Left ventricle myocardium inferior (tissue), 1 donor: Measurements from ENCODE around the gene P2RX4. TPM values are rescaled to one million over a fixed set of nuclear protein-coding genes. Genes with fewer than 3 reads are reported as not detected.
"Not testable (repeated sequence)": the region's sequence is repeated elsewhere in the genome, so short reads cannot be mapped to it uniquely, and the experiment has no call there.

ENCODE experiments used
- DNase-seq: peaks from one replicate; pipeline ENCODE4 v3.0.0-alpha.2; 2020
- H3K27ac ChIP-seq: fragments of 200-600 bp; replicated peaks from 2 replicates; pipeline ENCODE4 v1.8.0; 2021
- H3K27me3 ChIP-seq: fragments of 200-600 bp; 2 replicates; pipeline ENCODE4 v1.8.0; 2021; ENCODE audit warnings: low read depth
- H3K36me3 ChIP-seq: fragments of 200-600 bp; 2 replicates; pipeline ENCODE4 v1.8.0; 2021
- H3K4me1 ChIP-seq: fragments of 200-600 bp; 2 replicates; pipeline ENCODE4 v1.8.0; 2021
- H3K4me3 ChIP-seq: fragments of 200-600 bp; 2 replicates; pipeline ENCODE4 v1.8.0; 2021; ENCODE audit warnings: mild to moderate bottlenecking, moderate library complexity
- H3K9me3 ChIP-seq: fragments of 200-600 bp; replicated peaks from 2 replicates; pipeline ENCODE4 v1.8.0; 2021
- intact Hi-C: fragments of 100-400 bp; cut with micrococcal nuclease; formaldehyde crosslinking; loops from one replicate; pipeline ENCODE4 v1.11.0; 2022
- total RNA-seq: library from RNA; stranded (reverse); fragmentation: NEBNext Ultra II Directional; extraction: Animal tissue kit (Norgen Biotek cat#: 25700); gene quantifications from one replicate; pipeline ENCODE4 v1.2.1, GENCODE V29; 2021
- TF ChIP-seq, protein P1 (sequence below): fragments of 200-600 bp; IDR thresholded peaks from 2 replicates; pipeline ENCODE4 v1.8.0; 2021; ENCODE audit warnings: antibody characterized with exemption, mild to moderate bottlenecking, borderline replicate concordance
- donor health status: DM: no; HTN: yes; CAD: no; lungs with severe emphysema.

Gene P2RX4
- total RNA-seq, 1 donor from 2014 or later, result 4.7 TPM

DNA sequence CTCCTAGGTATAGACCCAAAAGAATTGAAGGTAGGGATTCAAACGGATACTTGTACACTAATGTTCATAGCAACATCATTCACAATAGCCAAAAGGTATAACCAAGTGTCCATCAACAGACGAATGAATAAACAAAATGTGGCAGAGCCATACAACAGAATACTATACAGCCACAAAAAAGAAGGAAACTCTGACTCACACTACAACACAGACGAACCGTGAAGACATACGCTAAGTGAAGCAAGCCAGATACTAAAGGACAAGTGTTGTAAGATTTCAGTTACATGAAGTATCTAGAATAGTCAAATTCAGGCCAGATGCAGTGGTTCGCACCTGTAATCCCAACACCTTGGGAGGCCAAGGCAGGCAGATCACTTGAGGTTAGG is 67.4 kb downstream of the P2RX4 start:
- Histone ChIP-seq H3K4me1 (peaks cover 32% of the 10 kb centered on the region), H3K27ac (no peak overlapping the region)

DNA sequence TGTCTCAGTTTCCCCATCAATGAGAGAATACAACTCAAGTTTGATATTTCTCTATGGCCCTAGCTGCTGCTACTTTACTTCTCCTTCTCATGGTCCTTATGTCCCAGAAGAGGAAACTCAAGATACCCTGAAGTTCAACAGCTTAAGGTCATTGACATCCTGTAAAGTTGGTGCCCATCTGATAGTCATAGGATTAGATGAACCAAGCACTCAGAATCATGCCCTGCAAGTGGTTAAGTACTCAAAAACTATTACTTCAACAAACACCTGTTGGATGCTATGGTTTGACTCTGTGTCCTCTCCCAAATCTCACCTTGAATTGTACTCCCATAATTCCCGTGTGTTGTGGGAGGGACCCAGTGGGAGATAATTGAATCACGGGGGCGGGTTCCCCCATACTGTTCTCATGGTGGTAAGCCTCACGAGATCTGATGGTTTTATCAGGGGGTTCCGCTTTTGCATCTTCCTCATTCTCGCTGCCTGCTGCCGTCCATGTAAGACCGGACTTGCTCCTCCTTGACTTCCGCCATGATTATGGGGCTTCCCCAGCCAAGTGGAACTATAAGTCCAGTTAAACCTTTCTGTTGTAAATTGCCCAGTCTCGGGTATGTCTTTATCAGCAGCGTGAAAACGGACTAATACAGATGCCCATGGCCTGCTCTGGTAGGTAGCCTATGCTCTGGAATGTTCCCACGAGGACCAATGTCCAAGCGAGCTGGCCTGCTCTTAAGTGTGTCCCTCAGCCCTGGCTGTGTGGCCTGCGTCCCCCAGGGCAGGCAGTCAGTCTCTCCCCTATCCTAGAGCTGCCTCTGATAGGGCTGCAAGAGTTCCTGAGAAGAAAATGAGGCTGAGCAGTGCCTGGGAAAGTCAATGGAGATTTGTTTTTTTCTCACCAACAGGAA is 68.5 kb downstream of the P2RX4 start:
- Histone ChIP-seq H3K27ac (peak overlapping the region; percentile 74), H3K36me3 (peaks cover 21% of the 10 kb centered on the region), H3K4me1 (peaks cover 41% of the 10 kb centered on the region), H3K9me3 (no peaks in the 10 kb centered on the region), H3K4me3 (no peak overlapping the region), H3K27me3 (no peaks in the 10 kb centered on the region)
- DNase-seq, result no peak
- TF ChIP-seq, protein P1, sequence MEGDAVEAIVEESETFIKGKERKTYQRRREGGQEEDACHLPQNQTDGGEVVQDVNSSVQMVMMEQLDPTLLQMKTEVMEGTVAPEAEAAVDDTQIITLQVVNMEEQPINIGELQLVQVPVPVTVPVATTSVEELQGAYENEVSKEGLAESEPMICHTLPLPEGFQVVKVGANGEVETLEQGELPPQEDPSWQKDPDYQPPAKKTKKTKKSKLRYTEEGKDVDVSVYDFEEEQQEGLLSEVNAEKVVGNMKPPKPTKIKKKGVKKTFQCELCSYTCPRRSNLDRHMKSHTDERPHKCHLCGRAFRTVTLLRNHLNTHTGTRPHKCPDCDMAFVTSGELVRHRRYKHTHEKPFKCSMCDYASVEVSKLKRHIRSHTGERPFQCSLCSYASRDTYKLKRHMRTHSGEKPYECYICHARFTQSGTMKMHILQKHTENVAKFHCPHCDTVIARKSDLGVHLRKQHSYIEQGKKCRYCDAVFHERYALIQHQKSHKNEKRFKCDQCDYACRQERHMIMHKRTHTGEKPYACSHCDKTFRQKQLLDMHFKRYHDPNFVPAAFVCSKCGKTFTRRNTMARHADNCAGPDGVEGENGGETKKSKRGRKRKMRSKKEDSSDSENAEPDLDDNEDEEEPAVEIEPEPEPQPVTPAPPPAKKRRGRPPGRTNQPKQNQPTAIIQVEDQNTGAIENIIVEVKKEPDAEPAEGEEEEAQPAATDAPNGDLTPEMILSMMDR, result no peak
- intact Hi-C loops, result no loop called here

More for the DNA sequence above, 67.4 kb downstream of the P2RX4 start:
- H3K4me3 ChIP-seq, result no peak overlapping the region
- peaks cover 29% of the 10 kb centered on the region for H3K36me3 ChIP-seq
- DNase-seq, result no peak
- intact Hi-C loops, result no loop called here
- H3K27me3 ChIP-seq, result no peaks in the 10 kb centered on the region
- no peaks in the 10 kb centered on the region for H3K9me3 ChIP-seq
- TF ChIP-seq, protein P1, result no peak

DNA sequence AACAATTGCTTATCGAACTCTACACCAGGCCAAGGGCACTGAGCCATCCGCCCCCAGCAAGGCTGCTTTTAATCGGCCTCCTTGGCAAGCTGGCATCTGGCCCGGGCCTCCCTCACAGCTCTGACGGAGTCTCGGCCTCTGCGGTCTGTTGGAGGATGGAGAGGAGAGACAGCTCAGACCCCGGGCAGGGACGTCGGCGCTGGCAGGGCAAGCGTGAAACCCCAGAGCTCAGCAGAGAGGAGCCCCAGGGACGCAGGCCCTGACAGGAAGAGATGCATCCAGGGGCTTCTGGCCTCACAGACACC is 69.1 kb downstream of the P2RX4 start:
- intact Hi-C loops, result no loop called here

DNA sequence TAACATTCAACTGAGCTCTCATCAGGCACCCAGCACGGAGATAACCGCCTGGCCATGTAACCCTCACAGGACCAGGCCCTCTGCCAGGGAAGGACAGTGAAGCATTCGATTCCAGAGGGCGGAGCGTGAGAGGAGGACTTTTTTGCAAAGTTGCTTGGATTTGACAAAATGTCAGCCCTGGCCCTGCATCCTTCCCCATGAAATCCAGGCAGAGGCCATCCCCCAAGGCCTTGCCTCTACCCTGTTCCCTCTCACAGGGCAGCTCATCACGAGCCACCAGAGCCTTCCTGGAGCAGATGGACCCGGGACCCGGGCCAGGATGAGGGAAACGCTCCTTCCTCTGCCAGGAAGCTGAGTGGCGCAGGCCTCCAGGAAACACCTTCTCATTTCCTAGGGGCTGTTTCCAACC is 69.6 kb downstream of the P2RX4 start:
- Histone ChIP-seq H3K27ac (peak overlapping the region; percentile 74), H3K36me3 (peaks cover 10% of the 10 kb centered on the region), H3K9me3 (no peaks in the 10 kb centered on the region), H3K4me1 (peaks cover 41% of the 10 kb centered on the region), H3K27me3 (no peaks in the 10 kb centered on the region), H3K4me3 (peak overlapping the region; percentile 6)
- TF ChIP-seq, protein P1, result no peak
- peak; percentile 70 for DNase-seq
- intact Hi-C loops, result no loop called here

More for the DNA sequence above, 69.1 kb downstream of the P2RX4 start:
- peak; percentile 46 for DNase-seq
- TF ChIP-seq, protein P1, result no peak
- peaks cover 41% of the 10 kb centered on the region for H3K4me1 ChIP-seq
- peak overlapping the region; percentile 6 for H3K4me3 ChIP-seq
- H3K27me3 ChIP-seq, result no peaks in the 10 kb centered on the region
- H3K36me3 ChIP-seq, result peaks cover 15% of the 10 kb centered on the region
- peak overlapping the region; percentile 74 for H3K27ac ChIP-seq
- no peaks in the 10 kb centered on the region for H3K9me3 ChIP-seq

DNA sequence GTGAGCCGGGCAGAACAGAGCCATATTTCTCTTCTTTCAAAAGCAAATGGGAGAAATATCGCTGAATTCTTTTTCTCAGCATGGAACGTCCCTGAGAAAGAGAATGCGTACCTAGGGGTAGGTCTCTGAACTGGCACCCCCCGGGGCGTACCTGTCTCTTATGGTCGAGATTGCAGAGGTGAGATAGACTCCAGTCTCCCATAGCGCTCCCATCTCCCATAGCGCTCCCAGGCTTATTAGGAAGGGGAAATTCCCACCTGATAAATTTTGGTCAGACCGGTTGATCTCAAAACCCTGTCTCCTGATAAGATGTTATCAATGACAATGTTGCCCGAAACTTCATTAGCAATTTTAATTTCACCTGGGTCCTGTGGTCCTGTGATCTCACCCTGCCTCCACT is 70.6 kb downstream of the P2RX4 start:
- H3K4me1 ChIP-seq, result peaks cover 48% of the 10 kb centered on the region
- H3K36me3 ChIP-seq, DNase-seq, intact Hi-C loops, H3K9me3 ChIP-seq, H3K27me3 ChIP-seq, H3K27ac ChIP-seq, H3K4me3 ChIP-seq: not testable (repeated sequence)

DNA sequence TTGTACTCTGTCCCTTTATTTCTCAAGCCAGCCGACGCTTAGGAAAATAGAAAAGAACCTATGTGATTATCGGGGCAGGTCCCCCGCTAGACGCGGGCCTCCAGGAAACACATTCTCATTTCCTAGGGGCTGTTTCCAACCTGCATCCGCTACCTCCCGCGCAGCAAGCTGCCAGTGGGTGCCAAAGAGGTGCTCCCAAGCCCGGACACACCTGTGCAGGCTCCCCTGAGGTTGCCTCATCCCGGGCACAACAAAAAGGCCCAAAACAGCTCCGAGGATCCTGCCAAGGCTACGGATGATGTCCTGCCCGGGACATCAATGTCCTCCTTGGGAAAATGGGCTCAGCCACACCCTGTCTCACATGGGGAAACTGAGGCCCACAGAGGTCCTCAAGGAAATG is 71.2 kb downstream of the P2RX4 start:
- H3K36me3 ChIP-seq, H3K9me3 ChIP-seq, H3K4me3 ChIP-seq, intact Hi-C loops, H3K27me3 ChIP-seq, DNase-seq: not testable (repeated sequence)
- Histone ChIP-seq H3K27ac (peak overlapping the region; percentile 30), H3K4me1 (peaks cover 50% of the 10 kb centered on the region)
